HepG2 (cell line): ENCODE data around the gene PAPPA2. TPM values are rescaled to one million over a fixed set of nuclear protein-coding genes. Genes with fewer than 3 reads are reported as not detected.

Source experiments
- ATAC-seq: fragments of 200-7000 bp; cut with Tn5 transposase; 3 replicates; pipeline ENCODE4 v1.9.1; 2020; ENCODE audit warnings: mild to moderate bottlenecking, moderate library complexity
- BruUV-seq: library from RNA; stranded (reverse); fragments of 400-500 nt; replicated peaks from 2 replicates; lab custom pipeline; 2021; lab: Mats Ljungman, UMichigan
- CTCF ChIA-PET: fragments of 300-600 bp; formaldehyde crosslinking; extraction: SDS; loops from one replicate; lab custom pipeline; 2021; ENCODE audit warnings: low total read pairs, inconsistent platforms, low intra/inter-chr PET ratio; lab: Yijun Ruan, JAX
- POLR2A ChIA-PET: fragments of 350-600 bp; sonication (Branson Sonifier 250); formaldehyde crosslinking; loops from one replicate; lab custom pipeline; 2020; ENCODE audit warnings: antibody characterized with exemption, inconsistent platforms; lab: Yijun Ruan, JAX
- DNase-seq: peaks from one replicate; pipeline ENCODE4 v3.0.0-alpha.2; 2015; ENCODE audit warnings: low spot score
- FAIRE-seq: peaks from 3 replicates; lab custom pipeline; 2011; peaks lifted over from hg19 to GRCh38; lab: Jason Lieb, UNC
- H2AFZ ChIP-seq: one replicate; pipeline ENCODE4 v1.6.1; 2011; ENCODE audit warnings: low read length, inconsistent platforms
- H3K27ac ChIP-seq: fragments of 300-600 bp; 3 replicates; pipeline ENCODE4 v1.8.0; 2011; ENCODE audit warnings: mixed run types, mild to moderate bottlenecking, mixed read lengths, low read length, inconsistent platforms; ENCODE audit not compliant: insufficient read depth; ENCODE audit errors: extremely low read length
- H3K27me3 ChIP-seq, 2 experiments: fragments of 200-600 bp in 1 of 2; 2 replicates in 1 of 2; 3 replicates in 1 of 2; pipeline versions ENCODE4 v1.6.0 to v1.8.0; 2011; ENCODE audit warnings: low read length in 2 of 2, mild to moderate bottlenecking in 2 of 2, moderate library complexity in 2 of 2, inconsistent platforms in 1 of 2; ENCODE audit not compliant: insufficient read depth in 2 of 2, control insufficient read depth in 1 of 2
- H3K36me3 ChIP-seq, 2 experiments: fragments of 200-600 bp in 1 of 2; replicated peaks in 1 of 2; 2 replicates in 1 of 2; 3 replicates in 1 of 2; pipeline versions ENCODE4 v1.5.1 to v1.8.0; 2011; ENCODE audit warnings: low read length in 2 of 2, inconsistent platforms in 1 of 2; ENCODE audit not compliant: insufficient read depth in 2 of 2, control insufficient read depth in 1 of 2
- H3K4me1 ChIP-seq: 2 replicates; pipeline ENCODE4 v1.5.1; 2012; ENCODE audit warnings: low read length, inconsistent platforms; ENCODE audit not compliant: insufficient read depth
- H3K4me2 ChIP-seq: 2 replicates; pipeline ENCODE4 v1.6.0; 2011; ENCODE audit warnings: low read depth, low read length, inconsistent platforms
- H3K4me3 ChIP-seq, 3 experiments: fragments of 200-600 bp in 1 of 3; sonication (generic), shearing (Covaris generic) in 1 of 3; replicated peaks in 1 of 3; 2 replicates each; pipeline ENCODE4 v1.5.1; 2011 to 2016; ENCODE audit warnings: low read length in 3 of 3, inconsistent platforms in 2 of 3, low read depth in 2 of 3, mild to moderate bottlenecking in 2 of 3, control low read depth in 1 of 3, mixed read lengths in 1 of 3; ENCODE audit not compliant: insufficient read depth in 1 of 3
- H3K79me2 ChIP-seq: one replicate; pipeline ENCODE4 v1.6.1; 2011; ENCODE audit warnings: low read length, inconsistent platforms; ENCODE audit not compliant: insufficient read depth
- H3K9ac ChIP-seq: 2 replicates; pipeline ENCODE4 v1.6.0; 2011; ENCODE audit warnings: mild to moderate bottlenecking, low read depth, low read length, inconsistent platforms; ENCODE audit not compliant: insufficient read depth
- H3K9me3 ChIP-seq: 2 replicates; pipeline ENCODE4 v1.5.1; 2012; ENCODE audit warnings: mild to moderate bottlenecking, low read length
- H4K20me1 ChIP-seq: 2 replicates; pipeline ENCODE4 v1.6.0; 2011; ENCODE audit warnings: inconsistent platforms, mild to moderate bottlenecking, low read length, moderate library complexity; ENCODE audit not compliant: insufficient read depth
- CEBPB ChIP-seq: IDR thresholded peaks from 2 replicates; pipeline ENCODE4 v1.6.1; 2011; ENCODE audit warnings: low read depth, low read length, improper control_type of control experiment, borderline replicate concordance
- KIAA2018 ChIP-seq: sonication (generic); formaldehyde crosslinking; IDR thresholded peaks from 2 replicates; pipeline ENCODE4 v1.5.0; 2020; ENCODE audit warnings: mild to moderate bottlenecking, missing genetic modification reagents, borderline replicate concordance
- PRDM4 ChIP-seq: sonication (generic); formaldehyde crosslinking; IDR thresholded peaks from 2 replicates; pipeline ENCODE4 v1.9.0; 2021; ENCODE audit warnings: missing genetic modification reagents, borderline replicate concordance
- SNAI1 ChIP-seq: sonication (generic); formaldehyde crosslinking; IDR thresholded peaks from 2 replicates; pipeline ENCODE4 v1.5.0; 2020; ENCODE audit warnings: mild to moderate bottlenecking, missing genetic modification reagents, borderline replicate concordance
- TBX3 ChIP-seq: fragments of 450-650 bp; IDR thresholded peaks from 2 replicates; pipeline ENCODE4 v1.6.1; 2017; ENCODE audit warnings: antibody characterized with exemption, mild to moderate bottlenecking, inconsistent platforms, borderline replicate concordance
- ZNF644 ChIP-seq: IDR thresholded peaks from 2 replicates; pipeline ENCODE4 v1.6.1; 2016; ENCODE audit warnings: low read depth
- WGBS: methylation state at CpG from one replicate; pipeline ENCODE4 v1.1.6; 2017; ENCODE audit warnings: low lambda C conversion rate; 5-methylcytosine and 5-hydroxymethylcytosine counted together
- in situ Hi-C: cut with HindIII; loops from 2 replicates; pipeline ENCODE4 v1.10.0; 2017; ENCODE audit warnings: low pct_unique_long_range_greater_than_20kb; ENCODE audit not compliant: extremely low pct_ligation_motif_present
- intact Hi-C: fragments of 100-400 bp; cut with micrococcal nuclease; formaldehyde crosslinking; loops from one replicate; pipeline ENCODE4 v1.10.0; 2022; ENCODE audit not compliant: unreplicated experiment
- polyA plus RNA-seq, 8 experiments: library from polyadenylated mRNA; depleted of rRNA in 3 of 8; stranded (reverse) in 7 of 8; unstranded in 1 of 8; fragments of >200 nt; fragmentation: Illumina TruSeq in 4 of 8; extraction: Trizol in 4 of 8; gene quantifications; 2 replicates each; pipeline versions ENCODE4 v1.2.1 to v1.2.3, GENCODE V29; 2011 to 2016; ENCODE audit warnings: low read depth in 4 of 8, missing spikeins in 1 of 8, mixed read lengths in 1 of 8; ENCODE audit not compliant: insufficient read depth in 1 of 8
- total RNA-seq, 5 experiments: library from RNA; depleted of rRNA; stranded (reverse); fragments of >200 nt; fragmentation: Illumina TruSeq; extraction: Trizol; gene quantifications; 2 replicates each; pipeline ENCODE4 v1.2.3, GENCODE V29; 2016; ENCODE audit warnings: low read depth in 1 of 5

Gene PAPPA2
- total and polyA plus RNA-seq, 2 of the 13 experiments (the other 11 are each of a cell fraction or from before 2014, with no cell fraction given), result 0.01 TPM; not detected in 1

- CTCF ChIA-PET, result no interaction called here
- 3% methylated on average over 5 of the region's 6 CpGs for WGBS
- no peak for ATAC-seq
- BruUV-seq, result no TSS peak
- Histone ChIP-seq H2AFZ (no peak overlapping the region), H4K20me1 (no peaks in the 10 kb centered on the region), H3K4me3 (no peak overlapping the region)
- TF ChIP-seq KIAA2018 (CRISPR knock-in tag) (no peak), ZNF644 (CRISPR knock-in tag) (no peak), CEBPB (no peak), SNAI1 (no peak), TBX3 (no peak), PRDM4 (CRISPR knock-in tag) (no peak)
- TF ChIP-seq, all 625 proteins: peak for 0
- POLR2A ChIA-PET, result no interaction called here
- Histone ChIP-seq H3K79me2 (no peaks in the 10 kb centered on the region), H3K27ac (no peak overlapping the region), H3K27me3 (no peaks in the 10 kb centered on the region), H3K4me1 (no peaks in the 10 kb centered on the region), H3K4me2 (no peak overlapping the region), H3K36me3 (no peaks in the 10 kb centered on the region), H3K9ac (no peak overlapping the region), H3K9me3 (no peaks in the 10 kb centered on the region)
- DNase-seq (no peak), FAIRE-seq (no peak)
- intact Hi-C loops (no loop called here), in situ Hi-C loops (no loop called here)
Observed at GRCh38 chr1:176539018-176539417, 76.0 kb downstream of the PAPPA2 start.
